ENCODE results near the gene MBD5. TPM values are rescaled to one million over a fixed set of nuclear protein-coding genes. Genes with fewer than 3 reads are reported as not detected.

The MBD5 gene
- total RNA-seq, 1 experiment from 2014 or later: 14.5 TPM

- in situ Hi-C loops (cut with HindIII; ENCODE audit: low sequenced_read_pairs): no loop called here
- no peak for DNase-seq (ENCODE audit: low spot score)
These were observed 174.0 kb downstream of the MBD5 start for GRCh38 chr2:148194882-148195281.

- in situ Hi-C loops (cut with HindIII; ENCODE audit: low sequenced_read_pairs): no loop called here
- peak; percentile 45 for DNase-seq (ENCODE audit: low spot score)
These were observed 180.4 kb downstream of the MBD5 start for GRCh38 chr2:148201075-148202004.

- no peak for DNase-seq (ENCODE audit: low spot score)
- in situ Hi-C loops (cut with HindIII; ENCODE audit: low sequenced_read_pairs): no loop called here
These were observed 181.3 kb downstream of the MBD5 start for GRCh38 chr2:148202237-148202636.

GRCh38 chr2:148207111-148207510 is 186.2 kb downstream of the MBD5 start:
- DNase-seq (ENCODE audit: low spot score): no peak
- in situ Hi-C loops (cut with HindIII; ENCODE audit: low sequenced_read_pairs): no loop called here

- DNase-seq (ENCODE audit: low spot score): no peak
These were observed 188.7 kb downstream of the MBD5 start for GRCh38 chr2:148209603-148210002.

GRCh38 chr2:148218326-148219075 is 197.6 kb downstream of the MBD5 start:
- in situ Hi-C loops (cut with HindIII; ENCODE audit: low sequenced_read_pairs): no loop called here
- DNase-seq (ENCODE audit: low spot score): no peak

More at GRCh38 chr2:148209603-148210002, 188.7 kb downstream of the MBD5 start:
- in situ Hi-C loops (cut with HindIII; ENCODE audit: low sequenced_read_pairs): no loop called here

GRCh38 chr2:148221166-148221565 is 200.3 kb downstream of the MBD5 start:
- no peak for DNase-seq (ENCODE audit: low spot score)
- in situ Hi-C loops (cut with HindIII; ENCODE audit: low sequenced_read_pairs): no loop called here

GRCh38 chr2:148221926-148222325 is 201.0 kb downstream of the MBD5 start:
- no peak for DNase-seq (ENCODE audit: low spot score)
- in situ Hi-C loops (cut with HindIII; ENCODE audit: low sequenced_read_pairs): no loop called here

GRCh38 chr2:148231858-148232257 is 211.0 kb downstream of the MBD5 start:
- DNase-seq (ENCODE audit: low spot score): no peak
- in situ Hi-C loops (cut with HindIII; ENCODE audit: low sequenced_read_pairs): no loop called here

- in situ Hi-C loops (cut with HindIII; ENCODE audit: low sequenced_read_pairs): no loop called here
- no peak for DNase-seq (ENCODE audit: low spot score)
These were observed 213.3 kb downstream of the MBD5 start for GRCh38 chr2:148234143-148234542.

GRCh38 chr2:148237911-148238310 is 217.0 kb downstream of the MBD5 start:
- in situ Hi-C loops (cut with HindIII; ENCODE audit: low sequenced_read_pairs): no loop called here
- DNase-seq (ENCODE audit: low spot score): no peak

- peak; percentile 40 for DNase-seq (ENCODE audit: low spot score)
- in situ Hi-C loops (cut with HindIII; ENCODE audit: low sequenced_read_pairs): no loop called here
These were observed 217.7 kb downstream of the MBD5 start for GRCh38 chr2:148238561-148238960.

GRCh38 chr2:148240838-148241237 is 219.9 kb downstream of the MBD5 start:
- DNase-seq (ENCODE audit: low spot score): no peak

GRCh38 chr2:148244593-148245292 is 223.9 kb downstream of the MBD5 start:
- in situ Hi-C loops (cut with HindIII; ENCODE audit: low sequenced_read_pairs): no loop called here
- no peak for DNase-seq (ENCODE audit: low spot score)

More at GRCh38 chr2:148240838-148241237, 219.9 kb downstream of the MBD5 start:
- in situ Hi-C loops (cut with HindIII; ENCODE audit: low sequenced_read_pairs): no loop called here

GRCh38 chr2:148251993-148252392 is 231.1 kb downstream of the MBD5 start:
- no peak for DNase-seq (ENCODE audit: low spot score)
- in situ Hi-C loops (cut with HindIII; ENCODE audit: low sequenced_read_pairs): no loop called here

- DNase-seq (ENCODE audit: low spot score): no peak
- in situ Hi-C loops (cut with HindIII; ENCODE audit: low sequenced_read_pairs): no loop called here
These were observed 231.8 kb downstream of the MBD5 start for GRCh38 chr2:148252646-148253045.

GRCh38 chr2:148253685-148254084 is 232.8 kb downstream of the MBD5 start:
- no peak for DNase-seq (ENCODE audit: low spot score)
- in situ Hi-C loops (cut with HindIII; ENCODE audit: low sequenced_read_pairs): no loop called here

GRCh38 chr2:148255929-148256328 is 235.0 kb downstream of the MBD5 start:
- no peak for DNase-seq (ENCODE audit: low spot score)
- in situ Hi-C loops (cut with HindIII; ENCODE audit: low sequenced_read_pairs): no loop called here

- DNase-seq (ENCODE audit: low spot score): no peak
- in situ Hi-C loops (cut with HindIII; ENCODE audit: low sequenced_read_pairs): no loop called here
These were observed 236.4 kb downstream of the MBD5 start for GRCh38 chr2:148257276-148257675.

GRCh38 chr2:148258124-148258523 is 237.2 kb downstream of the MBD5 start:
- in situ Hi-C loops (cut with HindIII; ENCODE audit: low sequenced_read_pairs): no loop called here
- no peak for DNase-seq (ENCODE audit: low spot score)
